GM12892 (cell line): ENCODE measurements around the gene MELTF.

Experiments used
- POLR2A ChIP-seq: IDR thresholded peaks from 2 replicates; pipeline ENCODE4 v1.6.1; 2011; ENCODE audit warnings: low read depth, low read length, control low read depth
- POLR2AphosphoS5 ChIP-seq: IDR thresholded peaks from 2 replicates; pipeline ENCODE4 v1.6.1; 2011; ENCODE audit warnings: low read depth, low read length, control low read depth

DNA sequence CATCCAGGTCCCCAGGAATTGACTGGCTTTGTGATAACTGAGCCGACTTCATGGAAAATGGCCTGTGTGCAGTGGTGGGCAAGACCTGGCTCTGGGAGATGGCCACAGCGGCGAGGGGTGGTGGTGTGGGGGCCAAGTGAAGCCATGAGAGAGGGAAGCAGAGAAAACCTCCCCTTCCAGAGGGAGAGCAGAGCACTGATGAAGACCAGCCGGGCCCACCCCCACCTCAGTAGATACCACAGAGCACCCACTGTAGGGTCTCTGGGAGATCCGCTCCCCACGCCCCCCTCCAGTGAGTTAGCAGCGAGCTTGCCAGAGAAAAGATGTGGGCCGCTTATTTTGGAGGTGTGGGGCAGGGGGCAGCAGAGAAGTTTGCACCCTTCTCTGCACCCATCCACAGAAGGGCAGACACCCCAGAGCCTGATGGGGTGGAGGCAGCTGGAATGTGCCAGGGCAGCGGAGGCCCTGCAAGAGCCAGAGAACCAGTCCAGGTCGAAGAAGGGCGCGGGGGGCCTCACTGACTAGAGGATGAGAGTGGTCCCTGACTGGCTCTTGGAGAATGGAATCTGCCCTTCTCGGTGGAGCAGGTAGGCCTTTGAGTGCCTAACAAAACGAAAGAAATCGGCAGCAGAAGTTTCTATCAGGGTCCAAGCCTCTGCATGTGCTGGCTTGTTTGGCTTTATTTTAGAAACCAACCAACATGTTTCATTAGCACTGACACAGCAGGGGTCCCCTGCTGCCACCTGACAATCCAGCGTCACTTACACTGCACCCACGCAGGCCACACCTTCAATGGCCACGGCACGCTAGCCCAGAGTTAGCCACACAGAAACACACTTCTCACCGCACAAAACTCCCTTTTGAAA is 28.3 kb downstream of the MELTF start:
- TF ChIP-seq POLR2A (peak; percentile 0; the same call in 1 of the 2 replicates), POLR2AphosphoS5 (peak; percentile 2; the same call in 1 of the 2 replicates)
